A549 (cell line): ENCODE results near the gene TRNT1. TPM values are rescaled to one million over a fixed set of nuclear protein-coding genes. Genes with fewer than 3 reads are reported as not detected.

Experiments used
- ATAC-seq, 2 experiments: fragments of 200-7000 bp in 1 of 2; fragments of >200 bp in 1 of 2; cut with Nextera tagmentation in 1 of 2; cut with Tn5 transposase in 1 of 2; 3 replicates each; pipeline versions ENCODE4 v1.8.0 to v1.9.1; 2018 to 2020; ENCODE audit warnings: mild to moderate bottlenecking in 1 of 2, moderate library complexity in 1 of 2
- CTCF ChIA-PET: fragments of 300-600 bp; sonication (Branson Sonifier 250); formaldehyde crosslinking; extraction: SDS; loops from one replicate; lab custom pipeline; 2021; ENCODE audit warnings: antibody characterized with exemption, inconsistent platforms; lab: Yijun Ruan, JAX
- POLR2A ChIA-PET: fragments of 350-600 bp; formaldehyde crosslinking; extraction: SDS; loops from one replicate; lab custom pipeline; 2021; ENCODE audit warnings: antibody characterized with exemption, inconsistent platforms; lab: Yijun Ruan, JAX
- DNase-seq, 2 experiments: peaks; one replicate each; pipeline versions ENCODE4 v3.0.0 to v3.0.0-alpha.2; 2011 to 2016; ENCODE audit warnings: low read depth in 1 of 2, low spot score in 1 of 2
- FAIRE-seq: peaks from 2 replicates; lab custom pipeline; 2011; peaks lifted over from hg19 to GRCh38; lab: Jason Lieb, UNC
- H3K27ac ChIP-seq, 2 experiments: fragments of >200 bp; sonication (Bioruptor Twin); formaldehyde crosslinking; 3 replicates each; pipeline ENCODE4 v1.5.1; 2016 to 2017
- H3K4me1 ChIP-seq: fragments of >200 bp; sonication (Bioruptor Twin); formaldehyde crosslinking; 3 replicates; pipeline ENCODE4 v1.6.1; 2016
- H3K4me2 ChIP-seq: fragments of >200 bp; sonication (Bioruptor Twin); formaldehyde crosslinking; 3 replicates; pipeline ENCODE4 v1.6.1; 2016
- H3K4me3 ChIP-seq: fragments of >200 bp; sonication (Bioruptor Twin); formaldehyde crosslinking; 3 replicates; pipeline ENCODE4 v1.5.1; 2016
- H3K9me3 ChIP-seq: fragments of >200 bp; sonication (Bioruptor Twin); formaldehyde crosslinking; 3 replicates; pipeline ENCODE4 v1.6.1; 2016
- ATOH8 ChIP-seq: fragments of 250-450 bp; sonication (Bioruptor Pico); IDR thresholded peaks from 2 replicates; pipeline ENCODE4 v1.5.0; 2020; ENCODE audit warnings: low read depth, mild to moderate bottlenecking, moderate library complexity
- CBX8 ChIP-seq: fragments of 200-600 bp; sonication (generic); IDR thresholded peaks from 2 replicates; pipeline ENCODE4 v1.6.1; 2016
- CHD4 ChIP-seq: fragments of 200-600 bp; sonication (generic); IDR thresholded peaks from 2 replicates; pipeline ENCODE4 v1.6.1; 2016; ENCODE audit warnings: antibody characterized with exemption, mild to moderate bottlenecking, borderline replicate concordance
- EHMT2 ChIP-seq: fragments of 200-600 bp; sonication (generic); IDR thresholded peaks from 2 replicates; pipeline ENCODE4 v1.6.1; 2016; ENCODE audit warnings: antibody characterized with exemption, low read depth, mild to moderate bottlenecking, moderate library complexity
- ESRRA ChIP-seq: fragments of 150-350 bp; IDR thresholded peaks from 2 replicates; pipeline ENCODE4 v1.6.1; 2014; ENCODE audit warnings: mild to moderate bottlenecking, low read length, borderline replicate concordance
- FOSL2 ChIP-seq, 2 experiments: fragments of 450-650 bp in 1 of 2; fragments of >200 bp in 1 of 2; sonication (Bioruptor Twin) in 1 of 2; formaldehyde crosslinking; IDR thresholded peaks; 2 replicates each; pipeline versions ENCODE4 v1.5.0 to v1.6.1; 2016 to 2020; ENCODE audit warnings: mild to moderate bottlenecking in 1 of 2, moderate library complexity in 1 of 2
- FOXS1 ChIP-seq: fragments of 250-450 bp; sonication (Bioruptor Pico); IDR thresholded peaks from 2 replicates; pipeline ENCODE4 v1.5.0; 2020; ENCODE audit warnings: mild to moderate bottlenecking, moderate library complexity
- GATA3 ChIP-seq: IDR thresholded peaks from 2 replicates; pipeline ENCODE4 v1.6.1; 2012; ENCODE audit warnings: borderline replicate concordance
- HDAC2 ChIP-seq: fragments of 200-600 bp; sonication (generic); IDR thresholded peaks from 2 replicates; pipeline ENCODE4 v1.6.1; 2016
- HEYL ChIP-seq: fragments of 250-450 bp; sonication (Bioruptor Pico); IDR thresholded peaks from 2 replicates; pipeline ENCODE4 v1.8.0; 2021; ENCODE audit warnings: mild to moderate bottlenecking, moderate library complexity
- HOXB5 ChIP-seq: fragments of 250-450 bp; sonication (Bioruptor Pico); IDR thresholded peaks from 2 replicates; pipeline ENCODE4 v1.5.0; 2020; ENCODE audit warnings: mild to moderate bottlenecking, moderate library complexity
- JUNB ChIP-seq: fragments of >200 bp; sonication (Bioruptor Twin); formaldehyde crosslinking; IDR thresholded peaks from 2 replicates; pipeline ENCODE4 v1.6.1; 2016
- KDM1A ChIP-seq: fragments of 200-600 bp; sonication (generic); IDR thresholded peaks from 2 replicates; pipeline ENCODE4 v1.6.1; 2016; ENCODE audit warnings: low read depth, mild to moderate bottlenecking
- MAX ChIP-seq: IDR thresholded peaks from 2 replicates; pipeline ENCODE4 v1.6.1; 2012
- NPAS2 ChIP-seq: fragments of 250-450 bp; sonication (Bioruptor Pico); IDR thresholded peaks from 2 replicates; pipeline ENCODE4 v1.8.0; 2022; ENCODE audit warnings: mild to moderate bottlenecking, moderate library complexity, borderline replicate concordance
- NR3C1 ChIP-seq: fragments of >200 bp; sonication (Bioruptor Twin); formaldehyde crosslinking; IDR thresholded peaks from 3 replicates; pipeline ENCODE4 v1.6.1; 2017
- PBX3 ChIP-seq: IDR thresholded peaks from 2 replicates; pipeline ENCODE4 v1.6.1; 2012
- PHF8 ChIP-seq: fragments of 200-600 bp; sonication (generic); IDR thresholded peaks from 2 replicates; pipeline ENCODE4 v1.6.1; 2016; ENCODE audit warnings: low read depth, mild to moderate bottlenecking, antibody characterized with exemption, moderate library complexity, borderline replicate concordance
- POLR2AphosphoS2 ChIP-seq: conservative IDR thresholded peaks from 2 replicates; pipeline ENCODE4 v1.6.1; 2012; ENCODE audit warnings: low read length, improper control_type of control experiment, inconsistent platforms
- RARB ChIP-seq: fragments of 250-450 bp; sonication (Bioruptor Pico); IDR thresholded peaks from 2 replicates; pipeline ENCODE4 v1.8.0; 2021; ENCODE audit warnings: mild to moderate bottlenecking, moderate library complexity
- RCOR1 ChIP-seq: fragments of 150-350 bp; IDR thresholded peaks from 2 replicates; pipeline ENCODE4 v1.6.1; 2014; ENCODE audit warnings: antibody characterized with exemption, low read length, low read depth
- REST ChIP-seq: fragments of 200-600 bp; sonication (generic); IDR thresholded peaks from 2 replicates; pipeline ENCODE4 v1.6.1; 2016; ENCODE audit warnings: antibody characterized with exemption, mild to moderate bottlenecking, moderate library complexity
- SREBF2 ChIP-seq: fragments of 450-650 bp; IDR thresholded peaks from 2 replicates; pipeline ENCODE4 v1.6.1; 2014; ENCODE audit warnings: mild to moderate bottlenecking, moderate library complexity
- WGBS: methylation state at CpG from one replicate; pipeline ENCODE4 v1.1.6; 2017; ENCODE audit errors: missing lambda C conversion rate; 5-methylcytosine and 5-hydroxymethylcytosine counted together
- polyA plus RNA-seq, 4 experiments: library from polyadenylated mRNA; depleted of rRNA in 3 of 4; stranded (reverse); fragments of >200 nt; fragmentation: RNase III in 1 of 4; extraction: RNeasy Plus Mini Kit Qiagen cat#74134 plus additional on column Dnase treatment in 1 of 4; gene quantifications; 2 replicates in 3 of 4; 3 replicates in 1 of 4; pipeline ENCODE4 v1.2.3, GENCODE V29; 2011 to 2017

TRNT1 gene
- polyA plus RNA-seq, 2 of the 4 experiments (the other 2 are of a cell fraction), result 25.7 to 32.0 TPM

- Histone ChIP-seq H3K27ac (no peak overlapping the region), H3K4me2 (no peak overlapping the region), H3K4me3 (no peak overlapping the region), H3K4me1 (no peaks in the 10 kb centered on the region), H3K9me3 (peaks cover 2% of the 10 kb centered on the region; the same call in 1 of the 3 replicates)
- CTCF ChIA-PET, result interaction anchor here (5.5 kb wide), 1 partner anchor 9 kb away, joined by 24 read pairs; no protein-coding TSS in a partner anchor
- WGBS, result 9% methylated on average over 4 of the region's 4 CpGs
- no peak for FAIRE-seq
- TF ChIP-seq KDM1A (no peak), RARB (no peak), HEYL (CRISPR knock-in tag) (no peak), SREBF2 (no peak), FOSL2 (IDR thresholded peaks at IDR 0.05) (no peak), FOSL2 (CRISPR knock-in tag; IDR thresholded peaks at IDR 0.05) (no peak), POLR2AphosphoS2 (no peak), EHMT2 (no peak), MAX (no peak), PBX3 (no peak), PHF8 (no peak), JUNB (no peak), HDAC2 (no peak), GATA3 (no peak)
- ATAC-seq, result no peak
- POLR2A ChIA-PET, result no interaction called here
- DNase-seq, result no peak
Measured at GRCh38 chr3:3191675-3192285, 65.0 kb downstream of the TRNT1 start.

- DNase-seq (no peak), ATAC-seq (no peak), FAIRE-seq (no peak)
- TF ChIP-seq FOXS1 (CRISPR knock-in tag) (no peak), ATOH8 (no peak), JUNB (no peak), CHD4 (no peak), POLR2AphosphoS2 (no peak), NR3C1 (no peak), CBX8 (no peak), ESRRA (no peak), REST (no peak), RCOR1 (no peak), HOXB5 (CRISPR knock-in tag) (no peak), NPAS2 (no peak)
- Histone ChIP-seq H3K27ac (no peak overlapping the region), H3K4me1 (no peaks in the 10 kb centered on the region), H3K4me3 (no peak overlapping the region), H3K9me3 (no peaks in the 10 kb centered on the region), H3K4me2 (no peak overlapping the region)
- ChIA-PET CTCF (interaction anchor here (0.7 to 5.5 kb wide), 2 partner anchors 9 to 20 kb away, joined by 3 to 24 read pairs; no protein-coding TSS in a partner anchor), POLR2A (no interaction called here)
- WGBS, result 0% methylated on average over 2 of the region's 2 CpGs
Measured at GRCh38 chr3:3192286-3192675, 65.5 kb downstream of the TRNT1 start.
